Esophagus muscularis mucosa (tissue), 4 donors: ENCODE results near the gene COLQ. TPM values are rescaled to one million over a fixed set of nuclear protein-coding genes. Genes with fewer than 3 reads are reported as not detected.

ENCODE experiments used
- DNase-seq: peaks from one replicate; pipeline ENCODE4 v3.0.0-alpha.2; 2017; ENCODE audit errors: extremely low spot score
- H3K27ac ChIP-seq, 4 donors: fragments of 200-600 bp; sonication (generic); replicated peaks in 1 of 4; 1 replicate in 3 of 4; 2 replicates in 1 of 4; pipeline ENCODE4 v1.5.1; 2016 to 2019; ENCODE audit warnings: mild to moderate bottlenecking in 1 of 4
- H3K27me3 ChIP-seq, 4 donors: fragments of 200-600 bp; sonication (generic); one replicate each; pipeline versions ENCODE4 v1.5.1 to v1.6.0; 2016 to 2019
- H3K36me3 ChIP-seq, 4 donors: fragments of 200-600 bp; sonication (generic); one replicate each; pipeline ENCODE4 v1.5.1; 2016 to 2019
- H3K4me1 ChIP-seq, 4 donors: fragments of 200-600 bp; sonication (generic); one replicate each; pipeline ENCODE4 v1.5.1; 2016 to 2019
- H3K4me3 ChIP-seq, 4 donors: fragments of 200-600 bp; sonication (generic); 1 replicate in 2 of 4; 2 replicates in 2 of 4; pipeline ENCODE4 v1.5.1; 2016 to 2019; ENCODE audit warnings: mild to moderate bottlenecking in 4 of 4, moderate library complexity in 1 of 4
- H3K9me3 ChIP-seq, 4 donors: fragments of 200-600 bp; sonication (generic); 1 replicate in 3 of 4; 2 replicates in 1 of 4; pipeline ENCODE4 v1.5.1; 2016 to 2019
- EP300 ChIP-seq: sonication (generic); formaldehyde crosslinking; IDR thresholded peaks from one replicate; pipeline ENCODE4 v1.6.1; 2017; ENCODE audit warnings: antibody characterized with exemption
- POLR2A ChIP-seq: fragments of 450-650 bp; IDR thresholded peaks from one replicate; pipeline ENCODE4 v1.6.1; 2017; ENCODE audit warnings: antibody characterized with exemption, moderate library complexity, mild to moderate bottlenecking, low read depth
- POLR2AphosphoS5 ChIP-seq, 2 donors: sonication (generic); formaldehyde crosslinking; IDR thresholded peaks; one replicate each; pipeline ENCODE4 v1.6.1; 2017; ENCODE audit warnings: antibody characterized with exemption in 2 of 2
- WGBS: methylation state at CpG from one replicate; pipeline ENCODE4 v1.1.5; 2018; 5-methylcytosine and 5-hydroxymethylcytosine counted together
- intact Hi-C: fragments of 100-400 bp; cut with DNase I; formaldehyde crosslinking; loops from one replicate; pipeline ENCODE4 v1.15.1; 2023
- total RNA-seq, 4 donors: library from RNA; depleted of rRNA; stranded (reverse); fragments of >200 nt; gene quantifications; one replicate each; pipeline versions ENCODE4 v1.1.0 to v1.2.1, GENCODE V29; 2016
- TF ChIP-seq, protein P1 (sequence below), 3 experiments: fragments of 200-600 bp in 2 of 3; fragments of 450-650 bp in 1 of 3; sonication (generic) in 2 of 3; IDR thresholded peaks; one replicate each; pipeline ENCODE4 v1.5.1; 2017 to 2019; ENCODE audit warnings: antibody characterized with exemption in 3 of 3, mild to moderate bottlenecking in 2 of 3, moderate library complexity in 1 of 3

Gene COLQ
- total RNA-seq, 4 donors from 2014 or later, result 1.2 to 3.1 (median 1.8) TPM

- Histone ChIP-seq H3K27ac (no peak overlapping the region), H3K4me3 (no peak overlapping the region), H3K9me3 (no peaks in the 10 kb centered on the region), H3K36me3 (no peaks in the 10 kb centered on the region), H3K4me1 (peaks cover 12 to 17% (median 14%) of the 10 kb centered on the region in 4 donors), H3K27me3 (no peaks in the 10 kb centered on the region)
- TF ChIP-seq, protein P1, sequence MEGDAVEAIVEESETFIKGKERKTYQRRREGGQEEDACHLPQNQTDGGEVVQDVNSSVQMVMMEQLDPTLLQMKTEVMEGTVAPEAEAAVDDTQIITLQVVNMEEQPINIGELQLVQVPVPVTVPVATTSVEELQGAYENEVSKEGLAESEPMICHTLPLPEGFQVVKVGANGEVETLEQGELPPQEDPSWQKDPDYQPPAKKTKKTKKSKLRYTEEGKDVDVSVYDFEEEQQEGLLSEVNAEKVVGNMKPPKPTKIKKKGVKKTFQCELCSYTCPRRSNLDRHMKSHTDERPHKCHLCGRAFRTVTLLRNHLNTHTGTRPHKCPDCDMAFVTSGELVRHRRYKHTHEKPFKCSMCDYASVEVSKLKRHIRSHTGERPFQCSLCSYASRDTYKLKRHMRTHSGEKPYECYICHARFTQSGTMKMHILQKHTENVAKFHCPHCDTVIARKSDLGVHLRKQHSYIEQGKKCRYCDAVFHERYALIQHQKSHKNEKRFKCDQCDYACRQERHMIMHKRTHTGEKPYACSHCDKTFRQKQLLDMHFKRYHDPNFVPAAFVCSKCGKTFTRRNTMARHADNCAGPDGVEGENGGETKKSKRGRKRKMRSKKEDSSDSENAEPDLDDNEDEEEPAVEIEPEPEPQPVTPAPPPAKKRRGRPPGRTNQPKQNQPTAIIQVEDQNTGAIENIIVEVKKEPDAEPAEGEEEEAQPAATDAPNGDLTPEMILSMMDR (IDR thresholded peaks at IDR 0.05), result no peak
- TF ChIP-seq EP300 (no peak), POLR2A (no peak), POLR2AphosphoS5 (IDR thresholded peaks at IDR 0.05) (no peak)
- 98% methylated on average over 4 of the region's 4 CpGs for WGBS
- intact Hi-C loops, result no loop called here
- no peak for DNase-seq
Observed at GRCh38 chr3:15519096-15519495, 2.4 kb downstream of the COLQ start.

- Histone ChIP-seq H3K27me3 (no peaks in the 10 kb centered on the region), H3K9me3 (no peaks in the 10 kb centered on the region), H3K27ac (no peak overlapping the region), H3K4me3 (no peak overlapping the region), H3K36me3 (no peaks in the 10 kb centered on the region), H3K4me1 (peaks cover 14 to 23% (median 15%) of the 10 kb centered on the region in 4 donors)
- 74% methylated on average over 4 of the region's 4 CpGs for WGBS
- DNase-seq, result no peak
- TF ChIP-seq EP300 (no peak), POLR2A (no peak), POLR2AphosphoS5 (IDR thresholded peaks at IDR 0.05) (no peak)
- TF ChIP-seq, protein P1 (IDR thresholded peaks at IDR 0.05), result no peak
- intact Hi-C loops, result no loop called here
Observed at GRCh38 chr3:15514663-15515340, 6.7 kb downstream of the COLQ start.

DNA sequence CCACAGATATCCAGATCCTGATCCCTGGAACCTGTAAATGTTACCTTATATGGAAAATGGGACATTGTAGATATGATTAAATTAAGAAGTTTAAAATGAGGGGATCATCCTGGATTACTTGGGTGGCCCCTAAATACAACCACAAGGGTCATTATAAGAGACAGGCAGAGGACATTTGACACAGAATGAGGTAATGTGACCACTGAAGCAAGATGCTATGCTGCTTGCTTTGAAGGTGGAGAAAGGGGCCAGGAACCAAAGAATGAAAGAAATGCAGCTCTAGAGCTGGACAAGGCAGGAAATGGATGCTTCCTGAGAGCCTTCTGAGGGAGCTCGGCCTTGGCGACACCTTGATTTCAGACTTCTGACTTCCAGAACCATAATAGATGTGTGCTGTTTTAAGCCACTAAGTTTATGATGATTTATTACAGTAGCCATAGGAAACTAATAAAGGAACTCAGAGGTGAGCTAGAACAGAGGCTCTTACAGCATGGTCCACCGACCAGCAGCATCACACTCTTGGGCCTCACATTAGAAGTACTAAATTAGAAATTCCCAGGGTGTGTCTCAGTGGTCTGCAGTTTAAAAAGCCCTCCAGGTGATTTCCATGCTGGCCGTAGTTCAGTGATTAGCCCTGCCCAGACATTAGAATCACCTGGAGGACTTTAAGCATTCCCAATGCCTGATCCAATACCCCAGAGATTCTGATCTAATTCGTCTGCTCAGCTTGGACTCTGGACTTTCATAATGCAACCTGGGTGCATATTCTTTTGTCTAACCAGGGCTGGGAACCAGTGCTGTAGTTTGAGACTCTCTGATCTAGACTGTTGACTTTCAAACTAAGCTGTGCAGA is 7.5 kb downstream of the COLQ start:
- 86% methylated on average over 5 of the region's 5 CpGs for WGBS
- Histone ChIP-seq H3K27me3 (no peaks in the 10 kb centered on the region), H3K9me3 (no peaks in the 10 kb centered on the region), H3K27ac (no peak overlapping the region), H3K4me1 (peaks cover 14 to 23% (median 15%) of the 10 kb centered on the region in 4 donors), H3K36me3 (no peaks in the 10 kb centered on the region), H3K4me3 (no peak overlapping the region)
- intact Hi-C loops, result no loop called here
- TF ChIP-seq, protein P1 (IDR thresholded peaks at IDR 0.05), result no peak
- TF ChIP-seq POLR2AphosphoS5 (IDR thresholded peaks at IDR 0.05), result no peak
- TF ChIP-seq EP300, result no peak
- TF ChIP-seq POLR2A, result no peak
- DNase-seq, result no peak

- intact Hi-C loops, result no loop called here
- 92% methylated on average over 7 of the region's 7 CpGs for WGBS
Observed at GRCh38 chr3:15513116-15513515, 8.4 kb downstream of the COLQ start.

More at GRCh38 chr3:15513116-15513515, 8.4 kb downstream of the COLQ start:
- no peaks in the 10 kb centered on the region for H3K36me3 ChIP-seq
- no peaks in the 10 kb centered on the region for H3K27me3 ChIP-seq
- DNase-seq, result no peak
- H3K27ac ChIP-seq, result no peak overlapping the region
- no peak for TF ChIP-seq POLR2A
- no peak for TF ChIP-seq EP300
- TF ChIP-seq, protein P1 (IDR thresholded peaks at IDR 0.05), result no peak
- no peak for TF ChIP-seq POLR2AphosphoS5 (IDR thresholded peaks at IDR 0.05)
- no peak overlapping the region for H3K4me3 ChIP-seq
- H3K9me3 ChIP-seq, result no peaks in the 10 kb centered on the region
- peaks cover 14 to 23% (median 15%) of the 10 kb centered on the region in 4 donors for H3K4me1 ChIP-seq
